Activated T-helper 2 cell treated with anti-CD3 and anti-CD28 coated beads, Interferon-gamma antibody, Interleukin-2, Interleukin-4, amounts not matched to agents 10 μg/mL and 5 μg/mL and 100 μg/mL, durations not matched to agents 14 hours and 24 hours and 36 hours (primary cell): Measurements from ENCODE around the gene MT1H. TPM values are rescaled to one million over a fixed set of nuclear protein-coding genes. Genes with fewer than 3 reads are reported as not detected.

ENCODE experiments used
- DNase-seq: peaks from one replicate; pipeline ENCODE4 v3.0.0; 2021; ENCODE audit warnings: low spot score
- H3K27ac Mint-ChIP-seq: one replicate; pipeline ENCODE4 v1.8.0; 2021; ENCODE audit warnings: mixed read lengths
- H3K27me3 Mint-ChIP-seq: one replicate; pipeline ENCODE4 v1.8.0; 2021; ENCODE audit warnings: low read depth, mixed read lengths
- H3K36me3 Mint-ChIP-seq: one replicate; pipeline ENCODE4 v1.8.0; 2021; ENCODE audit warnings: low read depth, mixed read lengths
- H3K4me1 Mint-ChIP-seq: one replicate; pipeline ENCODE4 v1.8.0; 2021; ENCODE audit warnings: low read depth, mixed read lengths
- H3K4me3 Mint-ChIP-seq: one replicate; pipeline ENCODE4 v1.8.0; 2021; ENCODE audit warnings: low read depth, mild to moderate bottlenecking, moderate library complexity, mixed read lengths
- H3K9me3 Mint-ChIP-seq: one replicate; pipeline ENCODE4 v1.8.0; 2021; ENCODE audit warnings: mixed read lengths
- intact Hi-C: fragments of 100-400 bp; cut with micrococcal nuclease; formaldehyde crosslinking; loops from one replicate; pipeline ENCODE4 v1.15.1; 2023
- total RNA-seq: library from RNA; stranded (reverse); gene quantifications from 2 replicates; pipeline ENCODE4 v1.2.3, GENCODE V29; 2022

The MT1H gene
- total RNA-seq, 1 donor from 2014 or later: not detected

- intact Hi-C loops: loop anchor here (5.0 kb wide), 1 partner anchor 36 kb away; the partner anchor contains the start of genes MT1G and MT1H
- no peak overlapping the region for H3K27ac Mint-ChIP-seq
- peaks cover 53% of the 10 kb centered on the region for H3K27me3 Mint-ChIP-seq
- H3K36me3 Mint-ChIP-seq: peaks cover 3% of the 10 kb centered on the region
- DNase-seq: no peak
- H3K4me1 Mint-ChIP-seq: peaks cover 23% of the 10 kb centered on the region
- no peaks in the 10 kb centered on the region for H3K9me3 Mint-ChIP-seq
- H3K4me3 Mint-ChIP-seq: no peak overlapping the region
Measured at GRCh38 chr16:56631197-56631596, 38.4 kb upstream of the MT1H start.

- Mint-ChIP-seq H3K36me3 (peaks cover 3% of the 10 kb centered on the region), H3K27ac (no peak overlapping the region), H3K27me3 (peaks cover 59% of the 10 kb centered on the region), H3K9me3 (no peaks in the 10 kb centered on the region), H3K4me1 (peaks cover 23% of the 10 kb centered on the region), H3K4me3 (peak overlapping the region; percentile 54)
- no peak for DNase-seq
- intact Hi-C loops: loop anchor here (5.0 kb wide), 1 partner anchor 36 kb away; the partner anchor contains the start of genes MT1G and MT1H
Measured at GRCh38 chr16:56631832-56632155, 37.8 kb upstream of the MT1H start.

GRCh38 chr16:56632156-56632847, 37.3 kb upstream of the MT1H start, which contains the start of gene MT1M:
Gene MT1M, plus strand, starts transcription at chr16:56632659. Its CDS starts 73 bp downstream, at chr16:56632732.
- peak within 1 kb of the TSS; percentile 62 for H3K4me3 Mint-ChIP-seq
- DNase-seq: no peak
- H3K36me3 Mint-ChIP-seq: no peaks in the 10 kb centered on the region
- peaks cover 64% of the 10 kb centered on the region for H3K27me3 Mint-ChIP-seq
- intact Hi-C loops: loop anchor here (5.0 kb wide), 1 partner anchor 35 kb away; the partner anchor contains the start of genes MT1G and MT1H
- H3K4me1 Mint-ChIP-seq: peaks cover 23% of the 10 kb centered on the region
- no peaks in the 10 kb centered on the region for H3K9me3 Mint-ChIP-seq
- no peak within 1 kb of the TSS for H3K27ac Mint-ChIP-seq

GRCh38 chr16:56632848-56633365, 36.7 kb upstream of the MT1H start:
- DNase-seq: no peak
- Mint-ChIP-seq H3K4me3 (peak overlapping the region; percentile 62), H3K27ac (no peak overlapping the region), H3K36me3 (no peaks in the 10 kb centered on the region), H3K9me3 (no peaks in the 10 kb centered on the region), H3K27me3 (peaks cover 70% of the 10 kb centered on the region), H3K4me1 (peaks cover 28% of the 10 kb centered on the region)
- intact Hi-C loops: loop anchor here (5.0 kb wide), 1 partner anchor 34 kb away; the partner anchor contains the start of genes MT1G and MT1H

- H3K4me1 Mint-ChIP-seq: peaks cover 31% of the 10 kb centered on the region
- H3K36me3 Mint-ChIP-seq: no peaks in the 10 kb centered on the region
- H3K27ac Mint-ChIP-seq: no peak overlapping the region
- no peaks in the 10 kb centered on the region for H3K9me3 Mint-ChIP-seq
- no peak overlapping the region for H3K4me3 Mint-ChIP-seq
- intact Hi-C loops: loop anchor here (5.0 kb wide), 1 partner anchor 34 kb away; the partner anchor contains the start of genes MT1G and MT1H
- H3K27me3 Mint-ChIP-seq: peaks cover 74% of the 10 kb centered on the region
- DNase-seq: no peak
Measured at GRCh38 chr16:56633535-56633934, 36.1 kb upstream of the MT1H start.

GRCh38 chr16:56634715-56635440, 34.7 kb upstream of the MT1H start:
- no peak for DNase-seq
- peaks cover 33% of the 10 kb centered on the region for H3K4me1 Mint-ChIP-seq
- intact Hi-C loops: loop anchor here (2.0 to 5.0 kb wide), 2 partner anchors 18 to 32 kb away; partner anchors contain the start of genes MT1G and MT1H
- no peak overlapping the region for H3K27ac Mint-ChIP-seq
- no peaks in the 10 kb centered on the region for H3K9me3 Mint-ChIP-seq
- peaks cover 85% of the 10 kb centered on the region for H3K27me3 Mint-ChIP-seq
- no peaks in the 10 kb centered on the region for H3K36me3 Mint-ChIP-seq
- peak overlapping the region; percentile 65 for H3K4me3 Mint-ChIP-seq

- intact Hi-C loops: loop anchor here (2.0 kb wide), 1 partner anchor 19 kb away; no protein-coding TSS in a partner anchor
- DNase-seq: no peak
- Mint-ChIP-seq H3K9me3 (no peaks in the 10 kb centered on the region), H3K27ac (no peak overlapping the region), H3K4me1 (peaks cover 31% of the 10 kb centered on the region), H3K27me3 (peaks cover 87% of the 10 kb centered on the region), H3K36me3 (no peaks in the 10 kb centered on the region), H3K4me3 (peak overlapping the region; percentile 49)
Measured at GRCh38 chr16:56635441-56635967, 34.1 kb upstream of the MT1H start.

- Mint-ChIP-seq H3K27ac (no peak overlapping the region), H3K27me3 (peaks cover 83% of the 10 kb centered on the region), H3K4me1 (peaks cover 29% of the 10 kb centered on the region), H3K9me3 (no peaks in the 10 kb centered on the region), H3K36me3 (no peaks in the 10 kb centered on the region), H3K4me3 (no peak overlapping the region)
- intact Hi-C loops: no loop called here
- no peak for DNase-seq
Measured at GRCh38 chr16:56636616-56637413, 32.8 kb upstream of the MT1H start.

- no peak within 1 kb of the TSS for H3K27ac Mint-ChIP-seq
- H3K9me3 Mint-ChIP-seq: no peaks in the 10 kb centered on the region
Measured at GRCh38 chr16:56637814-56638750, 31.5 kb upstream of the MT1H start, which contains the start of gene MT1A. Gene MT1A, plus strand, starts transcription at chr16:56638666. Its CDS starts 73 bp downstream, at chr16:56638739.

GRCh38 chr16:56639045-56639444, 30.6 kb upstream of the MT1H start:
- no peak overlapping the region for H3K27ac Mint-ChIP-seq
- intact Hi-C loops: no loop called here
- DNase-seq: no peak
- no peaks in the 10 kb centered on the region for H3K36me3 Mint-ChIP-seq
- no peaks in the 10 kb centered on the region for H3K9me3 Mint-ChIP-seq
- peaks cover 65% of the 10 kb centered on the region for H3K27me3 Mint-ChIP-seq
- peaks cover 42% of the 10 kb centered on the region for H3K4me1 Mint-ChIP-seq
- H3K4me3 Mint-ChIP-seq: no peak overlapping the region

More at GRCh38 chr16:56637814-56638750, 31.5 kb upstream of the MT1H start, which contains the start of gene MT1A:
- no peaks in the 10 kb centered on the region for H3K36me3 Mint-ChIP-seq
- no peak for DNase-seq
- peaks cover 75% of the 10 kb centered on the region for H3K27me3 Mint-ChIP-seq
- intact Hi-C loops: no loop called here
- peaks cover 34% of the 10 kb centered on the region for H3K4me1 Mint-ChIP-seq
- H3K4me3 Mint-ChIP-seq: peak within 1 kb of the TSS; percentile 70

GRCh38 chr16:56640076-56640475, 29.5 kb upstream of the MT1H start:
- Mint-ChIP-seq H3K4me3 (no peak overlapping the region), H3K27ac (no peak overlapping the region), H3K27me3 (peaks cover 56% of the 10 kb centered on the region), H3K4me1 (peaks cover 41% of the 10 kb centered on the region), H3K36me3 (no peaks in the 10 kb centered on the region), H3K9me3 (no peaks in the 10 kb centered on the region)
- DNase-seq: no peak
- intact Hi-C loops: loop anchor here (5.0 kb wide), 1 partner anchor 42 kb away; the partner anchor contains the start of gene MT1X
